Caco-2 (cell line): ENCODE measurements around the gene CACNA1B. TPM values are rescaled to one million over a fixed set of nuclear protein-coding genes. Genes with fewer than 3 reads are reported as not detected.

Experiments
- BruUV-seq: library from RNA; stranded (reverse); fragments of 400-500 nt; replicated peaks from 2 replicates; lab custom pipeline; 2021; lab: Mats Ljungman, UMichigan
- CTCF ChIA-PET: fragments of 300-600 bp; sonication (Branson Sonifier 250); formaldehyde crosslinking; loops from one replicate; lab custom pipeline; 2022; ENCODE audit warnings: antibody characterized with exemption; lab: Charles Lee
- POLR2A ChIA-PET: fragments of 300-600 bp; sonication (Branson Sonifier 250); formaldehyde crosslinking; loops from one replicate; lab custom pipeline; 2022; ENCODE audit warnings: antibody characterized with exemption; lab: Charles Lee
- DNase-seq, 2 experiments: peaks; one replicate each; pipeline versions ENCODE4 v3.0.0 to v3.0.0-alpha.2; 2020 to 2022
- H3K27me3 ChIP-seq: replicated peaks from 2 replicates; pipeline ENCODE4 v1.6.0; 2011; ENCODE audit warnings: low read length; ENCODE audit not compliant: control insufficient read depth, insufficient read depth
- H3K36me3 ChIP-seq: 2 replicates; pipeline ENCODE4 v1.5.1; 2011; ENCODE audit warnings: low read length; ENCODE audit not compliant: control insufficient read depth, insufficient read depth
- H3K4me1 ChIP-seq: fragments of 250-450 bp; sonication (Bioruptor Pico); 2 replicates; pipeline ENCODE4 v1.5.1; 2020; ENCODE audit warnings: mild to moderate bottlenecking
- H3K4me3 ChIP-seq: 2 replicates; pipeline ENCODE4 v1.5.1; 2011; ENCODE audit warnings: low read depth, mild to moderate bottlenecking, control low read depth, low read length
- H3K9me3 ChIP-seq: fragments of 250-450 bp; sonication (Bioruptor Pico); 2 replicates; pipeline ENCODE4 v1.5.1; 2020; ENCODE audit warnings: mild to moderate bottlenecking, moderate library complexity
- H3K27ac Mint-ChIP-seq: one replicate; pipeline ENCODE4 v1.8.0; 2022; ENCODE audit warnings: mixed read lengths; ENCODE audit not compliant: unreplicated experiment
- H3K27me3 Mint-ChIP-seq: one replicate; pipeline ENCODE4 v1.8.0; 2022; ENCODE audit warnings: mixed read lengths; ENCODE audit not compliant: insufficient read depth, unreplicated experiment
- H3K36me3 Mint-ChIP-seq: one replicate; pipeline ENCODE4 v1.8.0; 2022; ENCODE audit warnings: mild to moderate bottlenecking, mixed read lengths; ENCODE audit not compliant: insufficient read depth, unreplicated experiment
- H3K4me1 Mint-ChIP-seq: one replicate; pipeline ENCODE4 v1.8.0; 2022; ENCODE audit warnings: low read depth, mixed read lengths; ENCODE audit not compliant: unreplicated experiment
- H3K4me3 Mint-ChIP-seq: one replicate; pipeline ENCODE4 v1.8.0; 2022; ENCODE audit warnings: mild to moderate bottlenecking, moderate library complexity, mixed read lengths; ENCODE audit not compliant: unreplicated experiment
- H3K9me3 Mint-ChIP-seq: one replicate; pipeline ENCODE4 v1.8.0; 2022; ENCODE audit warnings: mixed read lengths; ENCODE audit not compliant: unreplicated experiment
- CTCF ChIP-seq, 2 experiments: fragments of 200-600 bp in 1 of 2; IDR thresholded peaks; 1 replicate in 1 of 2; 2 replicates in 1 of 2; pipeline versions ENCODE4 v1.5.1 to v1.8.0; 2011 to 2022; ENCODE audit warnings: antibody characterized with exemption in 1 of 2, control low read depth in 1 of 2, inconsistent platforms in 1 of 2, low read depth in 1 of 2, low read length in 1 of 2, mild to moderate bottlenecking in 1 of 2, moderate library complexity in 1 of 2; ENCODE audit not compliant: insufficient read depth in 1 of 2, severe bottlenecking in 1 of 2, unreplicated experiment in 1 of 2
- intact Hi-C: fragments of 100-400 bp; cut with micrococcal nuclease; formaldehyde crosslinking; loops from one replicate; pipeline ENCODE4 v1.10.0; 2022; ENCODE audit not compliant: unreplicated experiment
- total RNA-seq: library from RNA; stranded (reverse); gene quantifications from 2 replicates; pipeline ENCODE4 v1.2.3, GENCODE V29; 2022

The CACNA1B gene
- total RNA-seq, 1 experiment from 2014 or later, result 0.11 TPM

- no peaks in the 10 kb centered on the region for H3K9me3 Mint-ChIP-seq
Measured at GRCh38 chr9:138121438-138122050, 244.0 kb downstream of the CACNA1B start.

GRCh38 chr9:138122201-138122600 lies 244.6 kb downstream of the CACNA1B start:
- Mint-ChIP-seq H3K36me3 (peaks cover 14% of the 10 kb centered on the region), H3K4me3 (no peak overlapping the region), H3K9me3 (no peaks in the 10 kb centered on the region), H3K27ac (no peak overlapping the region), H3K4me1 (no peaks in the 10 kb centered on the region), H3K27me3 (no peaks in the 10 kb centered on the region)
- Histone ChIP-seq H3K27me3 (no peaks in the 10 kb centered on the region), H3K4me1 (no peaks in the 10 kb centered on the region), H3K4me3 (no peak overlapping the region), H3K9me3 (no peaks in the 10 kb centered on the region), H3K36me3 (no peaks in the 10 kb centered on the region)
- POLR2A ChIA-PET, result no interaction called here
- TF ChIP-seq CTCF (IDR thresholded peaks at IDR 0.05; ENCODE audit: insufficient read depth in 1 of 2, low read depth in 1 of 2, low read length in 1 of 2, severe bottlenecking in 1 of 2, unreplicated experiment in 1 of 2), result no peak
- DNase-seq, result no peak
- CTCF ChIA-PET, result no interaction called here
- intact Hi-C loops, result no loop called here
- BruUV-seq, result no TSS peak

More at GRCh38 chr9:138121438-138122050, 244.0 kb downstream of the CACNA1B start:
- Histone ChIP-seq H3K36me3 (no peaks in the 10 kb centered on the region), H3K4me3 (no peak overlapping the region), H3K4me1 (no peaks in the 10 kb centered on the region), H3K27me3 (no peaks in the 10 kb centered on the region), H3K9me3 (no peaks in the 10 kb centered on the region)
- no peak overlapping the region for H3K27ac Mint-ChIP-seq
- no peaks in the 10 kb centered on the region for H3K4me1 Mint-ChIP-seq
- TF ChIP-seq CTCF (IDR thresholded peaks at IDR 0.05; ENCODE audit: insufficient read depth in 1 of 2, low read depth in 1 of 2, low read length in 1 of 2, severe bottlenecking in 1 of 2, unreplicated experiment in 1 of 2), result no peak
- POLR2A ChIA-PET, result no interaction called here
- H3K36me3 Mint-ChIP-seq, result peaks cover 14% of the 10 kb centered on the region
- H3K4me3 Mint-ChIP-seq, result no peak overlapping the region
- H3K27me3 Mint-ChIP-seq, result no peaks in the 10 kb centered on the region
- CTCF ChIA-PET, result no interaction called here
- no peak for DNase-seq
- intact Hi-C loops, result no loop called here
- BruUV-seq, result no TSS peak

- H3K9me3 Mint-ChIP-seq, result no peaks in the 10 kb centered on the region
- H3K9me3 ChIP-seq, result no peaks in the 10 kb centered on the region
Measured at GRCh38 chr9:138122676-138123075, 245.1 kb downstream of the CACNA1B start.

More at GRCh38 chr9:138122676-138123075, 245.1 kb downstream of the CACNA1B start:
- no peak for DNase-seq
- Mint-ChIP-seq H3K27me3 (no peaks in the 10 kb centered on the region), H3K36me3 (peaks cover 14% of the 10 kb centered on the region), H3K27ac (no peak overlapping the region), H3K4me1 (no peaks in the 10 kb centered on the region), H3K4me3 (no peak overlapping the region)
- Histone ChIP-seq H3K4me1 (no peaks in the 10 kb centered on the region), H3K27me3 (no peaks in the 10 kb centered on the region), H3K36me3 (no peaks in the 10 kb centered on the region), H3K4me3 (no peak overlapping the region)
- CTCF ChIA-PET, result no interaction called here
- no peak for TF ChIP-seq CTCF (IDR thresholded peaks at IDR 0.05; ENCODE audit: insufficient read depth in 1 of 2, low read depth in 1 of 2, low read length in 1 of 2, severe bottlenecking in 1 of 2, unreplicated experiment in 1 of 2)
- POLR2A ChIA-PET, result no interaction called here
- intact Hi-C loops, result no loop called here
- BruUV-seq, result no TSS peak
